ENCODE measurements around the gene CHIC1. TPM values are rescaled to one million over a fixed set of nuclear protein-coding genes. Genes with fewer than 3 reads are reported as not detected.
A peak's percentile ranks its signal among the peaks of the same experiment; 100 is the strongest.
"Not testable (repeated sequence)": the region's sequence is repeated elsewhere in the genome, so short reads cannot be mapped to it uniquely, and the experiment has no call there.

CHIC1 gene
- total RNA-seq: 1 to 10 TPM; 1.0 to 5.7 (median 2.4) TPM

GRCh38 chrX:73562984-73563737, at the start of gene CHIC1:
Gene CHIC1, plus strand, starts transcription at chrX:73563197. Its CDS starts 88 bp downstream, at chrX:73563285.
- H3K27me3 ChIP-seq: no peaks in the 10 kb centered on the region
- WGBS, 2 donors: 0 to 32% methylated on average over 10 to 23 of the region's 51 CpGs
- intact Hi-C loops (cut with DNase I): no loop called here
- no peak for DNase-seq
- no peaks in the 10 kb centered on the region for H3K9me3 ChIP-seq
- H3K27ac ChIP-seq: peak within 1 kb of the TSS; percentile 70 to 89 (median 82)
- no peaks in the 10 kb centered on the region for H3K36me3 ChIP-seq
- H3K4me3 ChIP-seq: peak within 1 kb of the TSS; percentile 42 to 73 (median 58)
- H3K4me1 ChIP-seq: peaks cover 0 to 20% (median 0%) of the 10 kb centered on the region in 3 donors
- TF ChIP-seq POLR2A (IDR thresholded peaks at IDR 0.05): no peak
- TF ChIP-seq CTCF (IDR thresholded peaks at IDR 0.05): no peak

GRCh38 chrX:73522823-73523222, 40.2 kb upstream of the CHIC1 start:
- 37 to 50% methylated on average over 2 of the region's 2 CpGs for WGBS, 2 donors

GRCh38 chrX:73524906-73525305, 38.1 kb upstream of the CHIC1 start:
- intact Hi-C loops (cut with DNase I): no loop called here
- Histone ChIP-seq H3K36me3 (no peaks in the 10 kb centered on the region), H3K27me3 (no peaks in the 10 kb centered on the region), H3K27ac (no peak overlapping the region), H3K9me3 (no peaks in the 10 kb centered on the region), H3K4me3 (no peak overlapping the region), H3K4me1 (no peaks in the 10 kb centered on the region)
- TF ChIP-seq CTCF (IDR thresholded peaks at IDR 0.05) (no peak), POLR2A (IDR thresholded peaks at IDR 0.05) (no peak)
- no peak for DNase-seq
- 63 to 78% methylated on average over 4 to 8 of the region's 8 CpGs for WGBS, 2 donors

More at GRCh38 chrX:73522823-73523222, 40.2 kb upstream of the CHIC1 start:
- intact Hi-C loops (cut with DNase I); H3K27ac ChIP-seq; H3K36me3 ChIP-seq; H3K27me3 ChIP-seq; H3K9me3 ChIP-seq; H3K4me1 ChIP-seq; H3K4me3 ChIP-seq; DNase-seq: not testable (repeated sequence)

- Histone ChIP-seq H3K27ac (no peak overlapping the region), H3K27me3 (no peaks in the 10 kb centered on the region), H3K4me3 (no peak overlapping the region), H3K9me3 (no peaks in the 10 kb centered on the region), H3K4me1 (no peaks in the 10 kb centered on the region), H3K36me3 (no peaks in the 10 kb centered on the region)
- no peak for TF ChIP-seq CTCF (IDR thresholded peaks at IDR 0.05)
- no peak for TF ChIP-seq POLR2A (IDR thresholded peaks at IDR 0.05)
- DNase-seq: no peak
- intact Hi-C loops (cut with DNase I): no loop called here
- WGBS, 2 donors: 0 to 8% methylated on average over 1 of the region's 13 CpGs
Measured at GRCh38 chrX:73525928-73526690, 36.9 kb upstream of the CHIC1 start.

GRCh38 chrX:73531655-73532054, 31.3 kb upstream of the CHIC1 start:
- 84 to 100% methylated on average over 2 to 4 of the region's 4 CpGs for WGBS, 2 donors
- H3K4me3 ChIP-seq: not testable (repeated sequence)

GRCh38 chrX:73556159-73556558, 6.8 kb upstream of the CHIC1 start:
- H3K27me3 ChIP-seq: no peaks in the 10 kb centered on the region
- no peaks in the 10 kb centered on the region for H3K9me3 ChIP-seq
- no peak overlapping the region for H3K4me3 ChIP-seq
- no peaks in the 10 kb centered on the region for H3K36me3 ChIP-seq
- H3K27ac ChIP-seq: no peak overlapping the region
- TF ChIP-seq CTCF (IDR thresholded peaks at IDR 0.05) (no peak), POLR2A (IDR thresholded peaks at IDR 0.05) (no peak)
- no peak for DNase-seq
- intact Hi-C loops (cut with DNase I): no loop called here
- H3K4me1 ChIP-seq: no peaks in the 10 kb centered on the region

More at GRCh38 chrX:73531655-73532054, 31.3 kb upstream of the CHIC1 start:
- H3K4me1 ChIP-seq; H3K27ac ChIP-seq; H3K9me3 ChIP-seq; H3K27me3 ChIP-seq; intact Hi-C loops (cut with DNase I); H3K36me3 ChIP-seq; DNase-seq: not testable (repeated sequence)

Data from esophagus squamous epithelium (tissue), 5 donors.